ENCODE results near the gene NAALAD2.

DNA sequence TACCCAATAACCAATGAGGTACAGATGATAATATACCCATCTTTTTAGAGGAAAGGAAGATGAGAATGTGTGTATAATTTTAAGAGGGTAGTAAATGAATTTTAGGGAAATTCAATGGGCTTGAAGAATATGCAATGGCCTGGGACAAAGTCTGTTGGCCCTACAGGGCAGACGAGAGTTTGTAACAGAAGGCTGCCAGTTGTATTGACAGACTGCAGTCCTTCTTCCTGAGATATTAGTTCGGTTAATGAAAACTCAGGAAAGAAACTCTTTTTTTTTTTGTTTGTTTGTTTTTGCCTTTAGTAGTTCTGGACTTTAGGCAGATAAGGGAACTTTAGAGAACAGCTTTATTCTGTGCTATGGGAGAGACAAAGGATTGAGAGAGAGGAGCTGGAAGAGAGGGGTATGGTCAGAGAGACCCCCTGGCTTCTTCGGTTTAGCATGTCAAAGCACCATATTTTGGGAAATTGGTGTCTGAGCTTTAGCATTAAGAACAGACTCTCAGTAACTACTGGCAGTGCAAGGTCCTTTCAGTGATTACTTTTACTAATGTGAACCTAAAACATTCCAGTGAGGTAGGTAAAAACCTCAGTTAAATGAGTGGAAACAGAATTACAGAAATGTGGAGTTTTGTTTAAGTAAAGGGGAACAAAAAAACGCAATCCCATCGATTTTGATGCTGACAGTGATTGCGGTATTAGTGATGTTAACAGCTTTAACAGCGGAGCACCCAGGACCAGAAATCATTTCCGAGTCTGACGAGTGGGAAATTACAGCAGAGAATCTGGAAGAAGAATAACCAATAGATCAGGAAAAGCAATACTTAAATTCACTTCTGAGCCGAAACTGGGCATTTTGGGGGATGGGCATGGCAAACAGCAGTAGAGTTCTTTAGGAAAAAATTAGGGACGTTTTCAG, 644 bp upstream of the NAALAD2 start:
- TF ChIP-seq EP300 (IDR thresholded peaks at IDR 0.05) (no peak), POLR2A (IDR thresholded peaks at IDR 0.05; ENCODE audit: low read depth) (no peak), CTCF (IDR thresholded peaks at IDR 0.05) (no peak), POLR2AphosphoS5 (IDR thresholded peaks at IDR 0.05) (no peak)
